NCI-H446 treated with DMSO at 0.1 percent for 48 hours (cell line): ENCODE measurements around the gene PABPC3.

Source experiments
- DNase-seq: peaks from one replicate; lab custom pipeline; 2025; lab: John Stamatoyannopoulos, UW

Gene PABPC3

GRCh38 chr13:25112695-25113255, 16.8 kb downstream of the PABPC3 start:
- no peak for DNase-seq

- peak; percentile 35 for DNase-seq
These were observed 18.3 kb downstream of the PABPC3 start for GRCh38 chr13:25114220-25114619.

DNA sequence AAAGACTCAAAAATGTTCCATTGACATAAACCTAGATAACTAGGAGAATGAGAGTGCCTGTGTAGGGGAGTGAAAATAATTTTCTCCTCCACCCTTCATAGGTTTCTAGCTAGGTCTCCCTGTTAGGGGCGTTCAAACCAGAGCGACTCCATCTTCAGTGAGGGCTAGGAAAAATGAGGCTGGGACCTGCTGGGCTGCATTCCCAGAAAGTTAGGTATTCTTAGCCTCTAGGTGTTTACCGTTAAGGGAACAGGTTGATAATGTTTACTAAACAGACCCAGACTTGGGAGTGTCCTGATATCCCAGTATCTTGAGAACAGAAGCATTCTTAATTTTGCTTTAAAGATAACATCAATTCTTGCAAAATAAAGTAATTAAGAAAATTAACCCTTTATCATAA, 20.1 kb downstream of the PABPC3 start:
- no peak for DNase-seq

GRCh38 chr13:25117312-25117711, 21.4 kb downstream of the PABPC3 start:
- no peak for DNase-seq

DNA sequence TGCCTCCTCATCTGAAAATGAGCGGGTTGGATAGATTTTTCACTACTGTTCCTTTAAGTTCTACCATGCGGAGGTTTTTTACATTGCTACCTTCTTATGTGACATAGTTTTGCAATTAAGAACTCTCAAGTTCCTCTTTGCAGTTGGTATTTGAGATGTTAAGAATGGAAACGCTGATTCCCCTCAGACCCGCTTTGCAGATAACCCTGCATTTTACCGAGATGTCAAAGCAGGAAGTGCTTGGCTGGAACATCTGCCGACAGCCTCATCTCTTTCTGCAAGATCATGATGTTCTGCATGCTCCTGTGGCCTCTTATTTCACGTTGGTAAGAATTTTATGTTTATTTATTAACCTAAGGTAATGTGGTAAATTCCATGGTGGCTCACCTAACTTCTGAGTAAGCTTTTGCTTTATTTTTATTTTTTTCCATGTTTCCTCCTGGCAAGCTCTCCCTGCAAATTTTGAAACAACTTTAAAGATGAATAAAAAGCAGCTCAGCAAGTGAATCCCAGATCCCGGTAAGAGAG, 22.5 kb downstream of the PABPC3 start:
- no peak for DNase-seq

- DNase-seq = no peak
These were observed 35.0 kb downstream of the PABPC3 start for GRCh38 chr13:25130944-25131343.

DNA sequence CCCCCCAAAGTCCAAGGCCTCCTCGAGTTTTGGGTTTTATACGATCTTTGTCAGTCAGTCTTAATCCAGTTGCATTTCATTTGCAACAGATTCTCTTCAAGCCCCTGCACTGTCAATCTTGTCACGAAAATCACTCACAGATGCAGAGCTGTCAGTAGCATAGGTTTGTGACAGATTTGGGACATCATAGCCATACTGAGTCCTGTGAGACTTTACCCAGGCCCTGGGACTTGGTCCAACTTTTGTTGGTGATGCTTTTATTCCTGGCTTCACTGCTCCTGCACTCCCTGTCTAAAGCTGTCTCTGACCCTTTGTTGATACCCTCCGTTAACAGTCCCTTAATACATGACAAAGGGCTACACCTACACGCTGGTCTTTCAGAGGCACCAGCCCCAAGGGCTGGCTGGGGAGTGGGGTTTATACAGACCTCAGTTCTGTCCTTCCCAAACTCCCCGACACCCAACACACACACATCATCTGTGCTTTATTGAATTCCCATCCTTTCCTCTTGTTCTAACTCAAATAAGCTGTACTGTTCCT, 36.0 kb downstream of the PABPC3 start:
- no peak for DNase-seq

- DNase-seq = peak; percentile 58
These were observed 36.9 kb downstream of the PABPC3 start for GRCh38 chr13:25132751-25133390.

DNA sequence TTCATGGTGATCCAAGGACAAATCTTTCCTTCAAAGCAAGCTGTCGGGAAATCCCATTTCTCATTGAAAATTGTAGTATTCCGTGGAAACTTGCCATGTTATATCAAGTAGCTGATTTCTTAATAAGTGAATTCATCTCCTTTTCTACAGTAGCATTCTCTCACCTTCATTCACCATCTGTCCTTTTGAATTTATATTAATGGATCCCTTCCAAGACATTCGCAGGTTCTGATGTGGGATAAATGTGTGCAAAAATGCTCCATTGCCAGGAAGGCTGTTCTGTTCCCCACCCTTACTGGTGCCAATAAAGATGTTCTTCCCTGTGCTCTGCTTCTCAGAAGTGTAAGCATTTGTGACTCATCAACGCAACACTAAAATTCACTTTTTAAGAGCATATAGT, 40.0 kb downstream of the PABPC3 start:
- DNase-seq = peak; percentile 67

GRCh38 chr13:25136880-25137787, 41.2 kb downstream of the PABPC3 start:
- DNase-seq = peak; percentile 50

DNA sequence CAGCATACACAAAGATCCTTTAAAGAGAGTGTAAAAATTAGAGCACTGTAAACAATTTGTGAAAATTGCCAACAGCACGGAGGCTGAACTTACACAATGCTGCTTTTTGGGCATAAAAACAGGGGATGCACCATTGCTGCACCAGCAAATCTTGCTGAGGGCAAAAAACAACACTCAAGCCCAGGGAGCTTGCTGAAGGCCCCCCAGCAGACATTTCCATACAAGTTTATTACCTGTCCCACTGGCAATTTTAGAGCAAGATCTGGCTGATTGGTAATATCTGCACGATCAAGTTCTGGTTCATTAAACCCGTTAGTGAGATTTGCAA, 41.8 kb downstream of the PABPC3 start:
- DNase-seq = no peak

GRCh38 chr13:25141042-25141441, 45.1 kb downstream of the PABPC3 start:
- DNase-seq = no peak

GRCh38 chr13:25143706-25144105, 47.8 kb downstream of the PABPC3 start:
- no peak for DNase-seq

- DNase-seq = no peak
These were observed 51.9 kb downstream of the PABPC3 start for GRCh38 chr13:25147638-25148401.

GRCh38 chr13:25148402-25148771, 52.5 kb downstream of the PABPC3 start:
- no peak for DNase-seq
